GM18499 (cell line): ENCODE measurements around the gene DNAJA2.

Experiments
- ATAC-seq: cut with Tn5 transposase; IDR thresholded peaks from one replicate; pipeline ENCODE4 v1.9.1; 2021; ENCODE audit warnings: moderate number of reproducible peaks; ENCODE audit not compliant: insufficient read depth, unreplicated experiment

Gene DNAJA2

DNA sequence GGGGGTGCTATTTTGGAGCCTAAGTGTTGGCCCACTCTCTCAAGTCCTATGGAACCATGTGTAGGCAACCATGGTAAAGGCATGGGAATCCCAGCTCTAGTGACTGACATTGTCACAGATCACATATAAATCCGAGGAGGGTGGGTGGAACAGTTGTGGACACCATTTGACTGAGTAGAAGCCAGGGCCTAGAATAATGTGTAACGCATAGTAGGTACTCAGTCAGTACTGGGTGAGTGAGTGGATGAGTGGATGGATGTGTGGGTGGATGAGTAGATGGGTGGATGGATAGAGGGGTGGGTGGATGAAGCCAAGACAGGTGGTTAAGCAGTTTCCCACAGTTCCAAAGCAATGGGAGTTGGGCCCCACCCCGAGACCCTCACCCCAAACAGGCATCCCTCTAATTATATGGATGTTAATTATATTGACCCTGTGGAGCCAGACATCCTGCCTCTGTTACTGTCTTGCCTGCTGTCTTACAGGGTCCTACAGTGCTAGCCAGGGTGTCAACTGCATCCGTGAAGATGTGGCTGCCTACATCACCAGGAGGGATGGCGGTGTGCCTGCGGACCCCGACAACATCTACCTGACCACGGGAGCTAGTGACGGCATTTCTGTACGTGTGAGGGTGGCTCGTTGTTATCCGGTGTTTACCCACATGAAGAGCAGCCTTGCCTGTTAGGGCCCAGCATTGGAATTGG lies 67.0 kb downstream of the DNAJA2 start:
- ATAC-seq = no peak
